ENCODE measurements around the gene NUSAP1. TPM values are rescaled to one million over a fixed set of nuclear protein-coding genes. Genes with fewer than 3 reads are reported as not detected.

NUSAP1 gene
- total RNA-seq, 1 experiment from 2014 or later = 115 TPM

DNA sequence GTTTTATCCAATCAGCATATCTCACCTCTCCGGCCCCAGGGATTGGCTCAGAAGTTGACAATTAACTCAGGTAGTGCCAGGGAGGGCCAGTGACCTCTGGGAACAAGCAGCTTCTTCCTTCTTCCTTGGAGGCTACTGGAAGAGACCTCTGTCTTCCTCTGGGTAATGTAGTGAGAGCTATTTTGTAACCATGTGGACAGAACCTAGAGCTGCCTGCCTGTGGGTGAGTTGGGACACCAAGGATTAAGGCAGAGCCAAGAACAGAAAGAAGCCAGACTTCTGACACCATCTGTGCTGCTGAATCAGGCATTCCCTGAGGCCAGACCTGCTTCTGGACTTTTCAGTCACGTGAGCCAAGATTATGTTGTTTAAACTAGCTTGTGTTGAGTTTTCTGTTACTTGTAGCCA is 75.6 kb downstream of the NUSAP1 start:
- no peak overlapping the region for H3K4me2 ChIP-seq (ENCODE audit: low read depth, low read length, poor library complexity, severe bottlenecking)
- no peaks in the 10 kb centered on the region for H3K27me3 ChIP-seq (ENCODE audit: low read length)
- DNase-seq = no peak
- H2AFZ ChIP-seq (ENCODE audit: low read length) = no peak overlapping the region
- no peak overlapping the region for H3K4me3 ChIP-seq (ENCODE audit: low read length)
- no peaks in the 10 kb centered on the region for H3K36me3 ChIP-seq (ENCODE audit: insufficient read depth, low read length)
- H3K4me1 ChIP-seq (ENCODE audit: low read length) = peaks cover 5% of the 10 kb centered on the region
- no peaks in the 10 kb centered on the region for H4K20me1 ChIP-seq (ENCODE audit: insufficient read depth, low read depth, low read length)
- peaks cover 6% of the 10 kb centered on the region for H3K79me2 ChIP-seq (ENCODE audit: low read length)
- no peak overlapping the region for H3K27ac ChIP-seq (ENCODE audit: low read length)
- H3K9ac ChIP-seq (ENCODE audit: low read length) = no peak overlapping the region
- H3K9me3 ChIP-seq (ENCODE audit: low read length) = no peaks in the 10 kb centered on the region
- H3K9me2 ChIP-seq (replicated peaks; ENCODE audit: insufficient read depth, low read length) = no peaks in the 10 kb centered on the region

DNA sequence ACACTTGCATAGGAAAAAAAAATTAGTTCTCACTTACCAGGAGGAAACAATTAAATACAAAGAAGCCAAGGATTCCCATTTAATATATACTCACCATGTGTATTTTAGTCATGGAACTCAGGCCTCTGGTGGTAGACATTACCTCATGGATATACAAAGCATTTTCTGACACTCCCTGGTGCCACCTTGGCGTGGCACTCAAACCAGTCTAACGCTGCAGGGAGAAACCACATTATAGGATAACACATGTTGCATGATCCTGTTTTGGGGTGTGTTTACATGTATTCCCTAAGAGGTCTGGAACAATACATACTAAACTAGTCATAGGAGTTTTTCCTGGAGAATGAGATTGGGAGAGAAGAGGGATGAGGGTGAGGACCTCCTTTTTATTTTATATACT is 78.3 kb downstream of the NUSAP1 start:
- H3K9me2 ChIP-seq (replicated peaks; ENCODE audit: insufficient read depth, low read length) = no peaks in the 10 kb centered on the region

DNA sequence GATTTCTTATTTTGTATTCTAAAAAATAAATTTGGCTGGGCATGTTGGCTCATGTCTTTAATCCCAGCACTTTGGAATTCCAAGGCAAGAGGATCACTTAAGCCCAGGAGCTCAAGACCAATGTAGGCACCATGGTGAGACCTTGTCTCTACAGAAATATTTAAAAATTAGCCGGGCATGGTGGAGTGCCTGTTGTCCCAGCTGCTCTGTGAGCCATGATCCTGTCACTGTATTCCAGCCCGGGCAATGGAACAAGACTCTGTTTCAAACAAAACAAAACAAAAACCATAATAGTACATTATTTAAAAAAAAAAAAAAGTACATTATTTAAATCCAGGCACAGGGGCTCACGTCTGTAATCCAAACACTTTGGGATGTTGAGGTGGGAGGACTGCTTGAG is 78.8 kb downstream of the NUSAP1 start:
- H3K9me3 ChIP-seq (ENCODE audit: low read length) = no peaks in the 10 kb centered on the region
- H3K4me1 ChIP-seq (ENCODE audit: low read length) = peaks cover 10% of the 10 kb centered on the region
- no peak for DNase-seq
- no peaks in the 10 kb centered on the region for H4K20me1 ChIP-seq (ENCODE audit: insufficient read depth, low read depth, low read length)
- H3K9me2 ChIP-seq (replicated peaks; ENCODE audit: insufficient read depth, low read length) = no peaks in the 10 kb centered on the region
- H3K36me3 ChIP-seq (ENCODE audit: insufficient read depth, low read length) = no peaks in the 10 kb centered on the region
- no peak overlapping the region for H2AFZ ChIP-seq (ENCODE audit: low read length)
- H3K27ac ChIP-seq (ENCODE audit: low read length) = no peak overlapping the region
- H3K27me3 ChIP-seq (ENCODE audit: low read length) = no peaks in the 10 kb centered on the region
- no peak overlapping the region for H3K4me3 ChIP-seq (ENCODE audit: low read length)
- H3K4me2 ChIP-seq (ENCODE audit: low read depth, low read length, poor library complexity, severe bottlenecking) = no peak overlapping the region
- H3K9ac ChIP-seq (ENCODE audit: low read length) = no peak overlapping the region
- H3K79me2 ChIP-seq (ENCODE audit: low read length) = peaks cover 12% of the 10 kb centered on the region

More for the DNA sequence above, 78.3 kb downstream of the NUSAP1 start:
- Histone ChIP-seq H3K27ac (ENCODE audit: low read length) (no peak overlapping the region), H3K79me2 (ENCODE audit: low read length) (peaks cover 8% of the 10 kb centered on the region), H3K9ac (ENCODE audit: low read length) (no peak overlapping the region), H2AFZ (ENCODE audit: low read length) (no peak overlapping the region), H3K9me3 (ENCODE audit: low read length) (no peaks in the 10 kb centered on the region), H3K36me3 (ENCODE audit: insufficient read depth, low read length) (no peaks in the 10 kb centered on the region), H3K27me3 (ENCODE audit: low read length) (no peaks in the 10 kb centered on the region), H3K4me2 (ENCODE audit: low read depth, low read length, poor library complexity, severe bottlenecking) (no peak overlapping the region), H4K20me1 (ENCODE audit: insufficient read depth, low read depth, low read length) (no peaks in the 10 kb centered on the region), H3K4me3 (ENCODE audit: low read length) (no peak overlapping the region), H3K4me1 (ENCODE audit: low read length) (peaks cover 8% of the 10 kb centered on the region)
- no peak for DNase-seq

DNA sequence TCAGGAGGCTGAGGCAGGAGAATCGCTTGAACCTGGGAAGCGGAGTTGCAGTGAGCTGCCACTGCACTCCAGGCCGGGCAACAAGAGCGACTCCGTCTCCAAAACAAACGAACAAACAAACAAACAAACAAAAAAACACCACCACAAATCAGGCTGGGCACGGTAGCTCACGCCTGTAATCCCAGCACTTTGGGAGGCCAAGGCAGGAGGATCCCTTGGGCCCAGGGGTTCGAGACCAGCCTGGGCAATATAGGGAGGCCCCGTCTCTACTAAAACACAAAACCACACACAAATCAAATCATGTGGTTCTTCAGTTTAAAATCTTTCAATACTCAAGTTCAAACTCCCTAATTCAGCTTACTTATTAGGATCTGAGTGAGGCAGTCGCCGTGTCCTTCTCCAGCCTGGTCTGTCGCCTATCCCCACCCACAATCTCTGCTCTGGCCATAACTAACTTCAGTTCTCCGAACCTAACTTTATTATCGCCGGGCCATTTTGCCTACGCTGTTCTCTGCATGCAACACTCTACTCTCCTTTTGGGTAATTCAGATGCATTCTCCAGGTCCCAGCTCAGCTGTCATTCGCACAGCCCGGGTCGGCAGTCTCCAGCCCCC is 83.6 kb downstream of the NUSAP1 start:
- DNase-seq = no peak
- Histone ChIP-seq H3K9me2 (replicated peaks; ENCODE audit: insufficient read depth, low read length) (no peaks in the 10 kb centered on the region), H3K27me3 (ENCODE audit: low read length) (no peaks in the 10 kb centered on the region), H3K79me2 (ENCODE audit: low read length) (peaks cover 58% of the 10 kb centered on the region), H4K20me1 (ENCODE audit: insufficient read depth, low read depth, low read length) (peaks cover 8% of the 10 kb centered on the region; the same call in 1 of the 2 replicates), H3K4me2 (ENCODE audit: low read depth, low read length, poor library complexity, severe bottlenecking) (peak overlapping the region; percentile 81), H3K4me1 (ENCODE audit: low read length) (peaks cover 26% of the 10 kb centered on the region), H2AFZ (ENCODE audit: low read length) (peak overlapping the region; percentile 80; the same call in 1 of the 2 replicates), H3K36me3 (ENCODE audit: insufficient read depth, low read length) (no peaks in the 10 kb centered on the region), H3K4me3 (ENCODE audit: low read length) (peak overlapping the region; percentile 96), H3K9me3 (ENCODE audit: low read length) (no peaks in the 10 kb centered on the region), H3K9ac (ENCODE audit: low read length) (peak overlapping the region; percentile 94), H3K27ac (ENCODE audit: low read length) (peak overlapping the region; percentile 49; the same call in 1 of the 2 replicates)

DNA sequence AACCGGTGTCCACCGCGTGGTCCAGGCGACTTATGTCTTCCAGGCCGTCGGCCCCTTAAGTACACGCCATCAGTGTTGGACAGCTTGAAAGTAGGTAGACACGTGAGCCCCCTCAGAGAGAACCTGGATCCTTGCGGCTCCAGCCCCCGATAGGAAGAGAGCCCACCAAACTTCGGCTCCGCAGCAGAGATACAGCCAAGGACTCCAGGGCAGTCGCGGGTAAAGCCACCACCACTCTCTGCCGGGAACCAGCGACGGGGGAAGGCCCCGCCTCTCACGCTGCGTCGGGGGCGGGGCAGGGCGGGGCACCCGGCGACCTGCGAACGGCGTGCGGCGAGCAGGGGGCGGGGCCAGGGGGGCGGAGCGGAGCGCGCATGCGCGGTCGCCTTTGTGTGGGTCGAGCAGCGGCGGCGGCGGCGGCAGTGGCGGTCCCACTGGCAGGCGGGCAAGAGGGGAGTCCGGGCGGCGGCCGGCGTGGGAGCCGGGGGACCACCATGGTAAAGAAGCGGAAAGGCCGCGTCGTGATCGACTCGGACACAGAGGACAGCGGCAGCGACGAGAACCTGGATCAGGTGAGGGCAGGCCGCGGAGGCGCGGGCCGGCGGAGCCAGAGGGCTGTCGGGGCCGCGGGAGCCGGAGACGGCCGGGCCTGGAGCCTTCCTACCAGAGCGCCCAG is 84.2 kb downstream of the NUSAP1 start, which contains the start of gene RTF1:
RTF1 (plus strand) TSS at position 354 of the 676 bp plus-strand sequence; CDS start at position 375, 21 bp downstream.
- no peaks in the 10 kb centered on the region for H3K9me2 ChIP-seq (replicated peaks; ENCODE audit: insufficient read depth, low read length)
- H3K9me3 ChIP-seq (ENCODE audit: low read length) = no peaks in the 10 kb centered on the region
- peak within 1 kb of the TSS; percentile 94 for H3K9ac ChIP-seq (ENCODE audit: low read length)
- H3K4me1 ChIP-seq (ENCODE audit: low read length) = peaks cover 26% of the 10 kb centered on the region
- H3K4me2 ChIP-seq (ENCODE audit: low read depth, low read length, poor library complexity, severe bottlenecking) = peak within 1 kb of the TSS; percentile 81
- peak; percentile 97 for DNase-seq
- H3K79me2 ChIP-seq (ENCODE audit: low read length) = peaks cover 64% of the 10 kb centered on the region
- H3K36me3 ChIP-seq (ENCODE audit: insufficient read depth, low read length) = no peaks in the 10 kb centered on the region
- H3K4me3 ChIP-seq (ENCODE audit: low read length) = peak within 1 kb of the TSS; percentile 96
- no peaks in the 10 kb centered on the region for H3K27me3 ChIP-seq (ENCODE audit: low read length)
- H4K20me1 ChIP-seq (ENCODE audit: insufficient read depth, low read depth, low read length) = peaks cover 8% of the 10 kb centered on the region; the same call in 1 of the 2 replicates
- H3K27ac ChIP-seq (ENCODE audit: low read length) = peak within 1 kb of the TSS; percentile 49; the same call in 1 of the 2 replicates
- H2AFZ ChIP-seq (ENCODE audit: low read length) = peak within 1 kb of the TSS; percentile 80; the same call in 1 of the 2 replicates

DNA sequence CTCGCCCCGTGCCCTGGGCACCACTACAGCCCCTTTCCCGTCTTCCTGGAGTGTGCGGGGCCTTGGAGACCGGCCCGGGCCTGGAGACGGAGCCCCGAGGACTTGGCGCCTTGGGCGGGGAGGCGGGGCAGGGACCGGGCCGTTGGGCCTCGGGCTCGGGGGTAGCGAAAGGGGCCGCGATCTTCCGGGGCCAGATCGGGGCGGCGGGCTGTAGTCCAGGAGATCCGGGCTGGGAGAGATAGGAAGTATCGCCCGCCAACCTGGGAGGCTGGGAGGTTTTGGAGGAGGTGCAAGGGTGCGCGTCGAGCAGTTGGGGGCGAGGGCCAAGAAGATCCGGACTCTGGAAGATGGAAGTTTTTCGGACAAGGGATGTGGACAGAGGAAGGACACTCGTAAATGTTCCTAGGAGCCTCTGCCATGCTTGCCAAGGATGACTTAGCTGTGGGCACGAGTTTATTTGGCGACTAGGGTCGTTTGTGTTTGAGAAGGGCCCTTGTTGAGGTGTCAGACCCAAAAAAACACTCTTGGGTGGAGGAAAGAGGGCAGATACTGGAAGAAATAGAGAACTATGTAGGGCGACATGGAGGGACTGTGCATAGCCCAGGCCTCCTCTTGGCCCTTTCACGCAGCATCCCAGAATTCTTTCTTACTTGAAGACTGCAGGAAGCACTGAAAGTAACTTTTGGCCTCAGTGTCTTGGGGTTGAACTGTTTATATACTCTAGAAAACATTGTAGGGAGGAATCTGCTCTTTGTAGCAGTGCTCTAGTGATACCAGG is 84.9 kb downstream of the NUSAP1 start:
- H3K9me2 ChIP-seq (replicated peaks; ENCODE audit: insufficient read depth, low read length) = no peaks in the 10 kb centered on the region
- H4K20me1 ChIP-seq (ENCODE audit: insufficient read depth, low read depth, low read length) = peaks cover 8% of the 10 kb centered on the region; the same call in 1 of the 2 replicates
- H3K4me3 ChIP-seq (ENCODE audit: low read length) = peak overlapping the region; percentile 96
- H3K4me1 ChIP-seq (ENCODE audit: low read length) = peaks cover 26% of the 10 kb centered on the region
- H3K9ac ChIP-seq (ENCODE audit: low read length) = peak overlapping the region; percentile 94
- no peaks in the 10 kb centered on the region for H3K27me3 ChIP-seq (ENCODE audit: low read length)
- no peaks in the 10 kb centered on the region for H3K36me3 ChIP-seq (ENCODE audit: insufficient read depth, low read length)
- H3K9me3 ChIP-seq (ENCODE audit: low read length) = no peaks in the 10 kb centered on the region
- peak overlapping the region; percentile 25; the same call in 1 of the 2 replicates for H3K27ac ChIP-seq (ENCODE audit: low read length)
- DNase-seq = peak; percentile 73
- peaks cover 72% of the 10 kb centered on the region for H3K79me2 ChIP-seq (ENCODE audit: low read length)
- H2AFZ ChIP-seq (ENCODE audit: low read length) = 0 out of 2 replicates have a peak overlapping the region, but pooled peaks have one; percentile 40
- H3K4me2 ChIP-seq (ENCODE audit: low read depth, low read length, poor library complexity, severe bottlenecking) = peak overlapping the region; percentile 81

DNA sequence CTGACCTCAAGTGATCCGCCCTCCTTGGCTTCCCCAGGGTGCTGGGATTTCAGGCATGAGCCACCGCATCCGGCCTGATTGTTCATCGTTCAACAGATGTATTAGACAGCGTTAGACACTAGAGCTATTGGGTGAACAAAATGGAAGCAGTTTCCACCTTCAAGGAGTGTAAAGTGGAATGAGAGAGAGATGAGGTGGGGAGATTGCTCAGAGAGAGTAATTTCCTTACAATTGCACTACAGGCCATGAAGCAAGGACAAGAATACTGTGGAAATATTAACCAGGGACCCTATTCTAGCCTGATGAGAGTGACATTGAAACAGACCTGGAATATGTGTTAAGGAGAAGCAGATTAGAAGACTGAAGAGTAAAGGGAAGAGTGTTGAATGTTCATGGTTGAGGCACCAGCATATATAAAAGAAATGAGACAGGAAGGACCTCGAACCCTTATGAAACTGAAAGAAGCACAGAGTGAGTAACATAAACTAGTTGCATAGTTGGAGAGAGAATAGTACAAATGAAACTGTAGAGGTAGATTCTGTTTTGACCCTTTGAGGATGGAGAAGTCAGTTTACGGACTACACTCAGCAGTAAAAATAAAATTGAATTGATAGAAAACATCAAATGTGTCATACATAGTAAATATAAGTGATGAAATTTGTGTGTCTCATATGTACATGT is 91.4 kb downstream of the NUSAP1 start:
- H3K79me2 ChIP-seq (ENCODE audit: low read length) = peaks cover 88% of the 10 kb centered on the region
- no peaks in the 10 kb centered on the region for H3K36me3 ChIP-seq (ENCODE audit: insufficient read depth, low read length)
- no peak overlapping the region for H3K4me3 ChIP-seq (ENCODE audit: low read length)
- no peak overlapping the region for H2AFZ ChIP-seq (ENCODE audit: low read length)
- H3K27ac ChIP-seq (ENCODE audit: low read length) = no peak overlapping the region
- no peaks in the 10 kb centered on the region for H3K9me3 ChIP-seq (ENCODE audit: low read length)
- no peaks in the 10 kb centered on the region for H3K9me2 ChIP-seq (replicated peaks; ENCODE audit: insufficient read depth, low read length)
- no peak overlapping the region for H3K4me2 ChIP-seq (ENCODE audit: low read depth, low read length, poor library complexity, severe bottlenecking)
- H3K9ac ChIP-seq (ENCODE audit: low read length) = no peak overlapping the region
- no peaks in the 10 kb centered on the region for H3K27me3 ChIP-seq (ENCODE audit: low read length)
- H4K20me1 ChIP-seq (ENCODE audit: insufficient read depth, low read depth, low read length) = no peaks in the 10 kb centered on the region; the same call in 1 of the 2 replicates
- peaks cover 5% of the 10 kb centered on the region for H3K4me1 ChIP-seq (ENCODE audit: low read length)
- DNase-seq = no peak
